ENCODE data around the gene PPP1R9B. TPM values are rescaled to one million over a fixed set of nuclear protein-coding genes. Genes with fewer than 3 reads are reported as not detected.

The PPP1R9B gene
- total RNA-seq, 1 experiment from 2014 or later = 23.0 TPM

DNA sequence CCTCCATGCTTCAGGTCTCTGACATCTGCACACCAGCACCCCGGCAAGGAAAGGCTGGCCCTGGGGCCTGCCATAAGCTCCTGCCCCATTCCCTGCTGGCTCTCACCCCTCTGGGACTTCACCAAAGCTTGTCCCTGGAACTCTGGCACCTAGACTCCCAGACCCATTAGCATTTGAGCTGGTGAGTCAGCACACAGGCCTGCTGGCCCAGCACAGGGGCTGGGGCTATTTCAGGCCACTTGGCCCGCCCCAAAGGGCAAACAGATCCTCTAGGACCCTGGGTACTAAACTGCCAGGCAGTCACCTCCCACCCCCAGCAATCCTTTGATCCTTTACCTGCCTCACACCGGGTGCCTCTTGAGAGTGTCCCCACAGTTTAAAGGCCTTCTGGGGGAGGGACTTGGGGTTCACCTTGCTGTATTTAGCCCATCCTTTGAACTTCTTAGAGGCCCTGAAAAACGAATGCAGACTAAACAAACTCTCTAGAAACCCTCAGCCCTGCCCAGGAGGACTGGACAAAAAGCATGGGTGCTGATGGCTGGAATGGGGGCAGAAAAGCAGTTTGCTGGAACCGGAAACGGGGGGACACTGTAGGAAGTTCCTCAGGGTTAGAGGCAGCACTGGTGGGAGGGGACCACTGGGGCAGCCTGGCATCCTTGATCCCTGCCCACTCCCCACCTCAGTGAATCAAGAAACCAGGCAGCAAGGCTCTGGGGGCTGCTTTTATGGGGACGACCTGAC lies 17.3 kb downstream of the PPP1R9B start:
- H2BK12ac ChIP-seq (ENCODE audit: insufficient read length, low read depth, low read length) = no peak overlapping the region
- no peaks in the 10 kb centered on the region for H3K79me1 ChIP-seq (ENCODE audit: insufficient read depth, low read depth, low read length, poor library complexity, severe bottlenecking)
- no peak overlapping the region for H2BK5ac ChIP-seq (ENCODE audit: insufficient read length, low read length)
- H4K20me1 ChIP-seq (ENCODE audit: control insufficient read depth, insufficient read depth, insufficient read length) = no peaks in the 10 kb centered on the region
- H3K18ac ChIP-seq (ENCODE audit: insufficient read length, low read depth, low read length) = no peak overlapping the region
- H3K14ac ChIP-seq (ENCODE audit: insufficient read depth, low read length) = no peak overlapping the region
- Mint-ChIP-seq H3K27me3 (ENCODE audit: low read depth) (peaks cover 33% of the 10 kb centered on the region), H3K36me3 (ENCODE audit: insufficient read depth in 1 of 3, low read depth in 3 of 3) (peaks cover 2 to 24% (median 20%) of the 10 kb centered on the region in 3 experiments; a peak in 6 of 7 replicates), H3K4me3 (no peak overlapping the region; a peak in 1 of 5 replicates), H3K27ac (no peak overlapping the region), H3K9me3 (no peaks in the 10 kb centered on the region; a peak in 1 of 5 replicates), H3K4me1 (peaks cover 26 to 47% of the 10 kb centered on the region in 2 experiments)
- H2BK20ac ChIP-seq (ENCODE audit: low read depth, low read length, poor library complexity, severe bottlenecking) = no peak overlapping the region
- H3K4me1 ChIP-seq (ENCODE audit: insufficient read depth, low read length) = peaks cover 5% of the 10 kb centered on the region; the same call in 1 of the 2 replicates
- peaks cover 12% of the 10 kb centered on the region for H3K23me2 ChIP-seq (ENCODE audit: insufficient read length, low read depth, low read length, poor library complexity, severe bottlenecking)
- WGBS (ENCODE audit: extremely low coverage, insufficient read length, low lambda C conversion rate) = no CpG with 5 or more reads among the region's 7 CpGs
- H2AK5ac ChIP-seq (ENCODE audit: insufficient read length, low read length) = no peak overlapping the region
- H3K56ac ChIP-seq (ENCODE audit: insufficient read length, low read depth, low read length) = no peak overlapping the region
- no peak overlapping the region for H2AFZ ChIP-seq (ENCODE audit: low read length)
- peak; percentile 85 for DNase-seq
- H3K4ac ChIP-seq (ENCODE audit: low read depth, low read length) = no peak overlapping the region
- no peak overlapping the region for H4K5ac ChIP-seq (ENCODE audit: insufficient read length, low read depth, low read length)
- H3K79me2 ChIP-seq (ENCODE audit: insufficient read depth, low read length) = no peaks in the 10 kb centered on the region
- H3K9me3 ChIP-seq (ENCODE audit: control insufficient read depth, low read depth, low read length) = no peaks in the 10 kb centered on the region
- H4K8ac ChIP-seq (replicated peaks; ENCODE audit: insufficient read length, low read depth, low read length) = no peak overlapping the region
- H3T11ph ChIP-seq (ENCODE audit: low read length) = no peak overlapping the region
- no peak for TF ChIP-seq CTCF (conservative IDR thresholded peaks at IDR 0.05)
- no peak overlapping the region for H3K23ac ChIP-seq (ENCODE audit: insufficient read length, low read depth, low read length)
- H2BK15ac ChIP-seq (ENCODE audit: low read depth, low read length) = no peak overlapping the region
- no peaks in the 10 kb centered on the region; the same call in 1 of the 2 replicates for H3K27me3 ChIP-seq (ENCODE audit: insufficient read depth, low read length)
- no peak overlapping the region for H4K91ac ChIP-seq (ENCODE audit: insufficient read length, low read depth, low read length)
- no peak overlapping the region for H3K9ac ChIP-seq (ENCODE audit: extremely low read depth, insufficient read length, low read length)
- H3K27ac ChIP-seq (ENCODE audit: insufficient read length, low read depth, low read length) = no peak overlapping the region
- H2BK120ac ChIP-seq (ENCODE audit: low read depth, low read length, poor library complexity, severe bottlenecking) = no peak overlapping the region
- H3K4me2 ChIP-seq (ENCODE audit: insufficient read depth, insufficient read length, low read length) = no peak overlapping the region
